Activated CD4-positive, alpha-beta T cell treated with anti-CD3 and anti-CD28 coated beads, Interleukin-2, amount 50 U/mL, for 48 hours (primary cell): Measurements from ENCODE around the gene TM9SF2.
A peak's percentile ranks its signal among the peaks of the same experiment; 100 is the strongest.
"Not testable (repeated sequence)": the region's sequence is repeated elsewhere in the genome, so short reads cannot be mapped to it uniquely, and the experiment has no call there.

Experiments used
- DNase-seq, 2 experiments: peaks; one replicate each; pipeline ENCODE4 v3.0.0-alpha.2; 2020

Gene TM9SF2

DNA sequence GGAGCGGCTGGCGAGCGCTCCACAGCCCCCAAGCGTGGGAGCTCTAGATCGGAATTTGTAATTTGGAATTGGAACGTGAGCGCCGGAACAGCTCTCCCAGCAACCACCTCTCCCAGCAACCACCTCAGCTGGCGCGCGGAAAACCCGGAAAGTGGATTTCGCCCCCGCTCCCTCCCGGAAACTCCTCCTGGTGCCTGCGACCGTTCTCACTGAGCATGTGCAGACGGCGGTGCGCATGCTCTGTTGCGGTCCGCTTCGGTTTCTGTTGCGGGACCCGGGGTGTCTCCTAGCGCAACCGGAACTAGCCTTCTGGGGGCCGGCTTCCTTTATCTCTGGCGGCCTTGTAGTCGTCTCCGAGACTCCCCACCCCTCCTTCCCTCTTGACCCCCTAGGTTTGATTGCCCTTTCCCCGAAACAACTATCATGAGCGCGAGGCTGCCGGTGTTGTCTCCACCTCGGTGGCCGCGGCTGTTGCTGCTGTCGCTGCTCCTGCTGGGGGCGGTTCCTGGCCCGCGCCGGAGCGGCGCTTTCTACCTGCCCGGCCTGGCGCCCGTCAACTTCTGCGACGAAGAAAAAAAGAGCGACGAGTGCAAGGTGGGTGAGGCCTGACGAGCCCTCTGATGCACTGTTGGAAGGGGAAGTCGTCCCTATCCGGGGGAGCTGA, at the start of gene TM9SF2:
TSS of gene TM9SF2 (plus strand) at position 289 of the 664 bp plus-strand sequence. CDS start at position 424, 135 bp downstream.
- DNase-seq, result peak; percentile 97 to 98

DNA sequence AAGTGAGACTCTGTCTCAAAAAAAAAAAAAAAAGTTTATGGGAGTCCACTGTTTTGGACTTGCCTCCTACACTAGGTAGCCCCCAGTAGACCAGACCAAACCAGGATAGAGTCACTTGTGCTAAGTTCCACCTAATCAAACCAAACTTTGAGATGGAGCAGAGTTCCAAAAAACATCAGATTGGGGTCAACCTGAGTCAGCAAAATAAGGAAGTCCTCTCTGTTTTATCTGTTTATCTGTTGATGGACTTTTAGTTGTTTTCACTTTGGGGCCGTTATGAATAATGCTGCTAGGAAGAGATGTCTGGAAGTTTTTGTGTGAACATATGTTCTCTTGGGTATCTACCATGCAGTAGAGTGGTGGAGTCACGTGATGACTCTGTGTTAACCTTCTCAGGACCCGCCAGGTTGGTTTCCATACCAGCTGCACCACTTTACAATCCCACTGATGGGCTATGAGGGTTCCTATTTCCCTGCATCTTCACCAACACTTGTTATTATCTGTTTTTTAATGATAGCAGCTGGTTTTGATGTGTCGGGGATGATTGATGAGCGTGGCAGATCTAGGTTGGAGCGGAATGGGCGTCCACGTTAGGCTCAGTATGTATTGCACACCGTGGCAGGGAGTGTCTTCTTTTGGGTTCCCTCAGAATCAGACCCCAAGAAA, 46.6 kb upstream of the TM9SF2 start:
- DNase-seq, result no peak

GRCh38 chr13:99459099-99459850, 42.0 kb upstream of the TM9SF2 start:
- no peak for DNase-seq

GRCh38 chr13:99460802-99461201, 40.5 kb upstream of the TM9SF2 start:
- DNase-seq, result not testable (repeated sequence)

DNA sequence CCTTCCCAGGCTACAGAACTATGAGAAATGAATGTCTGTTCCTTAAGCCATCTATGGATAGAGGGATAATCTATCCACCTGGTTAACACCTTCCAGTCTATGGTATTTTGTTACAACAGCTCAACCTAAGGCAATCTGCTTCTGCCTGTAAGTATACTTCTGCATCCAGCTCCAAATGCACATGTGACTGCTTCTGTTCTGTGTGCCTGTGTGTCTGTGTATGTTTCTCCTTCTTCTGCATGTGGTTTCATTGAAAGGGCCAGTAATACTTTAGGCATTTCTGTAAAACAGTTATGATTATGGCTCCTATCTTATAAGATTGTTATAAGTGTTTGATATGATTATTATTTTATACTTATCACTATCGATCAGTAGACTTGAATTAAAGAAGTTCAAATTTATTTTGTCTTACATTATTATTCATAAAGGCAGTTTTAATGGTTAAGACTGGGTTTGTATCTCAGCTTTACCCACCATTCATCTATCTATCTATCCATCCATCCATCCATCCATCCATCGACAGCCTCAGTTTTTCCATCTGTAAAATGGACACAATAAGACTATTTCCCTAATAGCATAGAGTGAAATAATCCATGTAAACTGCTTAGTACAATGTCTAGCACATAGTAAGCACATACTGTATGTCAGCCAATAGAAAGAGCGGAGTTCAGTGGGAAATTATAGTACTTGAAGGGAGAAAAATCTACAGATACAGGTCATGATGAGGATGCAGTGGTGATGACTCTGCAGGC, 37.5 kb upstream of the TM9SF2 start:
- DNase-seq, result no peak

- DNase-seq, result no peak
Measured at GRCh38 chr13:99464441-99464949, 36.8 kb upstream of the TM9SF2 start.

- no peak for DNase-seq
Measured at GRCh38 chr13:99465454-99465853, 35.8 kb upstream of the TM9SF2 start.

- no peak for DNase-seq
Measured at GRCh38 chr13:99467764-99468163, 33.5 kb upstream of the TM9SF2 start.

DNA sequence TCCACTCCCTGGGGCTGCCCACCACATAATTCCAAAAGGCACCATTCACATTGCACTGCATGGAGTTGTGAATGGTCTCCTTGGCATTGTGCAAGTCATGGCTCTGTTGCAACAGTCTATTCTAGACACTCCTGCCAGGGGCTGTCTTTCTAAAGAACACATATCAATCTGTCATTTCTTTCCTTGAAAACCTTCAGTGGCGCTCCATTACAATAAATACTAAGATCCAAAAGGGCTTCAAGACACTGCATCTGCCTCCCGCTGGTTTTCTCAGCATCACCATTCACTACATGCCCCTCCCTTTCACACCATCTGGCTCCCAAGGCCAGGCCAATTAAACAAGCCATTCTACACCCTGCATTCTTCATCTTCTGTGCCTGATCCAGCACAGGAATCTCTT, 32.2 kb upstream of the TM9SF2 start:
- no peak for DNase-seq

DNA sequence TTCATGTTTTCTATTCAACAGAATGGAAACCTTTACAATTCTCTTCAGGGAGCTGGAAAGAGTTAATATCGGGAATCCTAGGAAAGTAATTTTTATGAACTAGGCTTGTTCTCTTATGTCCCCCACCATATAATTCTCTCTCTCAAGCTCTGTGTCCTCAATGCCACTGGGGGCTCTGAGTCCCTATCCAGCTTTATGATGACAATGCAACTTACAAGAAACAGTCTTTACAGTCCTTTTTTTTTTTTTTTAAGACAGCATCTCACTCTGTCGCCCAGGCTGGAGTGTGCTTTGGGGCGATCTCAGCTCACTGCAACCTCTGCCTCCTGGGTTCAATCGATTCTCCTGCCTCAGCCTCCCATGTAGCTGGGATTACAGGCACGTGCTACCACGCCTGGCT, 31.2 kb upstream of the TM9SF2 start:
- DNase-seq, result no peak

DNA sequence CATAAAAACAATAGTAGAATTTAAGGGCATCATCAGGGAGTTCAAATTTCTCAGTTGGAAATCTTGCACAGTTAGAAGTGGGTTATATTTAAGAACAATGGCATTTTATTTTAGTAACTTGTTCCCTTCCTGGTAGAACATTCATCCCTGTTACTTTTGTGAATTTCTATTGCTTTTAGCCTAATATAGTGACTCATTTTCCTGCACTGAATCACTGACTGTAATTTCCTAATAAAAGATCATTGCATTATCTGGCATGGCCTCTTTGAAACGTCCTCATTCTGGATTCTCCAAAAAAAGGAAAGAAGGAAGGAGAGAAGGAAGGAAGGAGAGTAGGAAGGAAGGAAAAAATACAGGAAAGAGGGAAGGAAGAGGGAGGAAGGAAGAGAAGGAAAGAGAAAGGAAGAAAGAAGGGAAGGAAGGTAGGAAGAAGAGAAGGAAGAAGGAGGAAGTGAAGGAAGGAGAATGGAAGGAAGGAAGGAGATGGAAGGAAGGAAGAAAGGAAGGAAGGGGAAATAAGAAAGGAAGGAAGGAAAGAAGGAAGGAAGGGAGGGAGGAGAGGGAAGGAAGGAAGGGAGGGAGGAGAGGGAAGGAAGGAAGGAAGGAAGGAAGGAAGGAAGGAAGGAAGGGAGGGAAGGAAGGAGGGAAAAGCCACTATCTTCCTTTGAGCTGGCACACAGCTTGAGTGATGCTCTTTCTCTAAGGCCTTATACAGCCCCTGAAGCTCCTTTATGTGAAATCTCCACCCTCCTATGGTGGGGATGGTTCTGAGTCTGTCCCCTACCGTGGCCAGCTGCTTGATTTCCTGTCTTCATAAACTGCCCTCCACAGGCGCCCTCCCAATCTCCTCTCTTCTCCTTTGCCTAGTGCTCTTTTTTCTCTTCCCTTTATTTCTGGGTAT, 29.8 kb upstream of the TM9SF2 start:
- no peak for DNase-seq

DNA sequence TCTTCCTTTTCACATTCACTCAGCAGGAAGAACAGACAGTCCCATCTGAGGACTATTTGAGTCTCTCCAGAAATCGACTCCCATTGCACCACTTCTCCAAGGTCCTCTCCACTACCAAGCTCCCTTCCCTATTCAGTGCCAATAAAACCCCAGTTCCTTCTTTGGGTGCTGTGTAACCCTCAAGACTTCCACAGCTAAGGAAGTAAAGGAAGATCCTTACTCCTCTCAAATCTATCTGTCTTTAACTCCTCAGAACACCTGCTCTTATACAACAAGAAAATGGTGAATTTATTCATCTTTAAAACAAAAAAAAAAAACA, 29.2 kb upstream of the TM9SF2 start:
- DNase-seq, result no peak

GRCh38 chr13:99473515-99473914, 27.8 kb upstream of the TM9SF2 start:
- no peak for DNase-seq

DNA sequence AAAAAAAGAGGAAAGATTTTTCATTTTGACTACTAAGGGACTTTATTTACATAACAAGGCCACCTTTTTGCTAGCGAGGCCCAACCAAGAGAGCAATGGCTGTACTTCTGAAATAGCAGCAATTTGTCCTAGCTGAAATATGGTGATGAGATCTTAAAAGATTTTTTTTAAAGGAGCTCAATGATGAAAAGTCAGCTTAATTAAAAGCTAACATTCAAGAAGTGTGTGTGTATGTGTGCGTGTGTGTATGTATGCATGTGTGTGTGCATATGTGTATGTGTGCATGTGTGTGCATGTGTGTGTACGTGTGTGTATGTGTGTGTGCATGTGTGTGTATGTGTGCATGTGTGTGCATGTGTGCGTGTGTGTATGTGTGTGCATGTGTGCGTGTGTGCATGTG, 24.6 kb upstream of the TM9SF2 start:
- DNase-seq, result no peak

- DNase-seq, result no peak
Measured at GRCh38 chr13:99477493-99477892, 23.8 kb upstream of the TM9SF2 start.

- no peak for DNase-seq
Measured at GRCh38 chr13:99481366-99481765, 19.9 kb upstream of the TM9SF2 start.

GRCh38 chr13:99484473-99484872, 16.8 kb upstream of the TM9SF2 start:
- DNase-seq, result no peak

GRCh38 chr13:99486996-99487395, 14.3 kb upstream of the TM9SF2 start:
- no peak for DNase-seq

DNA sequence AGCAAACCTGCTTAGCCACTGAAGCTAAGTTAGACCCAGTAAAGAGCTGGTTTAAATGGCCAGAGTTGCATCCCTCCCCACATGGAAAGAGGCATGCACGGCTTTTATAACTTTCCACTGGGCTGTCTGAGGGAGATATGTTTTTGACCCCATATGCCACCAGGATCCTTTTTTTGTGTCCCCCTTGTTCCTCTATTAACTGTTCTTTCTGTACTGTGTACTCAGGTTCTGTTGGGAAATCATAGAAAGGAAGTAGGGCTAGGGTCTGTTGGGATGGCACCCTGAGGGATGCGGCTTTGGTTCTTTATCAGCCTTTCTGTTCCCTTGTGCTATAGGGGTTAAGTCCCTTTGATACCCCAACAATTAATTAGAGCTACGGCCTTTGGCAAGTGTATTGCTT, 12.2 kb upstream of the TM9SF2 start:
- DNase-seq, result no peak

DNA sequence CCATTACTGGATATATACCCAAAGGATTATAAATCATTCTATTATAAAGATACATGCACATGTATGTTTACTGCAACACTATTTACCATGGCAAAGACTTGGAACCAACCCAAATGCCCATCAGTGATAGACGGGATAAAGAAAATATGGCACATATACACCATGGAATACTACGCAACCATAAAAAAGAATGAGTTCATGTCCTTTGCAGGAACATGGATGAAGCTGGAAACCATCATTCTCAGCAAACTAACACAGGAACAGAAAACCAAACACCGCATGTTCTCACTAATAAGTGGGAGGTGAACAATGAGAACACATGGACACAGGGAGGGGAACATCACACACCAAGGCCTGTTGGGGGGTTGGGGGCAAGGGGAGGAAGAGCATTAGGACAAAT, 9.5 kb upstream of the TM9SF2 start:
- DNase-seq, result not testable (repeated sequence)

DNA sequence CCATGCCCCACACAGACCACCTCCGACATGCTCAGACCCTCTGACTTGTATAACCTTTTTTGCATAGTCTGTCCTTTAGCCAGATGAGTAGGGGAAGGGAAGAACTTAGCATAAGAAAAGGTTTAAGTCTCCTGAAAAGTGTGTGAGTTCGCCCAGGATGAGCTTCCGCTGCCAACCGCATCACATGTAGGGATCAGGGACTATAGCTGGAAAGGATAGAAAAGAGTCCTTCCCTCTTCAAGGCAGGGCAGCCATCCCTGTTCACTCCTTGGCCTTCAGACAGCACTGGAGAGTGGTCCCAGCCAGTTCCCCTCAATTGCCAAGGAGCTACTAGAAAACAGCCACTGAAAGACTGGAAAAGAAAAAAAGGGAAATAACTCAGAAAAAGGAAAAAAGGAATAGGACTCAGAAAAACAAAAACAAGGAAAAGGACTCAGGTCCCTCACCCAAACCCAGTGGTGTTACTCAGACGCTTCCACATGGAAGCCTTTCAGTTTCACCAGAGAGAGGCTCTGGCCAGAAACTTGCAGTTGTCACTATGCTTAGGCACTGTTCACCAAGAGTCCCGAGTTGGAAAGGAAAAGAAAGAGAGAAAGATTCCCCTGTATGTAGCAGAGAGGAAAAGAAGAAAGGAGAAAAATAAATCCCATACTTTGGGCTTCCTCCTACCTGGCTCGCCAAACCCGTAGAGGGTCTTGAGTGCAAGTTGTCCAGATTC, 5.6 kb upstream of the TM9SF2 start:
- no peak for DNase-seq
